ENCODE data around the gene PPP5C. TPM values are rescaled to one million over a fixed set of nuclear protein-coding genes. Genes with fewer than 3 reads are reported as not detected.
A peak's percentile ranks its signal among the peaks of the same experiment; 100 is the strongest.

The PPP5C gene
- total and polyA plus RNA-seq, 11 donors = 64.9 to 115 (median 77.1) TPM

DNA sequence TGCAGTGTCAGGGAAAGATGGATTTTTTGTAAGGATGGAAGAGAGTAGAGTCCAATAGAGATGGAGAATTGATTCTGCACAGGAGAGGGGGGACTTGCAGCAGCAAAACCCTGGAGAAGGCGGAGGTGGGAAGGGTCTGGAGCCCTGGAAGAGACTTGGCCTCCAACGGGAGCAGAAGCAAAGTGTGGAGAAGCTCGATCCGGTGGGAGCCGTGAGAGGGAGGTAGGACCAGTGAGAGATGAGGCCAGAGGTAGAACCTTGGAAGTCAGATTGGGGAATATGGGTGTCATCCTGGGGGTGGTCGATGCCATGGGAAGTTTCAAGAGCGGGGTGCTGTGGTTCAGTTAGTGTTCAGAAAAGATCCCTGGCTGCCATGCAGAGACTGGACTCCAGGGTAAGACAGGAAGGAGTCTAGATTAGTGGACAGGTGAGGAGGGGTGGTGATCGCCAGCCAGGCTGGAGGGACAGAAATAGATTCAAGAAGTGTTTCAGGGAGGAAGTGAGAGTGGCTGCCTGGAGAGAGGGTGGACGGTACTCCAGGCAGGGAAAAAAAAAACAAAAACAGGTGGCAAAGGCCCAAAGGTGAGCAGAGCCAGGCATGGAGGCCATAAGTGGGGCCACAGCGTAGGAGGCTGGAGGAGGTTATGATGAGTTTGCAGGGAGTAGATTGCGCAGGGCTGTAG, 2.6 kb downstream of the PPP5C start:
- DNase-seq = no peak
- WGBS, 4 donors = 60 to 68% (median 65%) methylated on average over 11 of the region's 11 CpGs
- Histone ChIP-seq H3K4me1 (peaks cover 7 to 79% (median 51%) of the 10 kb centered on the region in 12 donors), H3K4me3 (no peak overlapping the region), H3K27me3 (no peaks in the 10 kb centered on the region), H3K36me3 (peaks cover 0 to 13% (median 10%) of the 10 kb centered on the region in 9 donors), H3K9me3 (no peaks in the 10 kb centered on the region), H3K27ac (peak overlapping the region in 10 of 12 donors; percentile 7 to 87 (median 80))
- intact Hi-C loops (cut with DNase I) = loop anchor here in 6 of 10 donors (5.0 kb wide), 3 partner anchors 42 to 67 kb away; no protein-coding TSS in a partner anchor
- TF ChIP-seq, protein P1, sequence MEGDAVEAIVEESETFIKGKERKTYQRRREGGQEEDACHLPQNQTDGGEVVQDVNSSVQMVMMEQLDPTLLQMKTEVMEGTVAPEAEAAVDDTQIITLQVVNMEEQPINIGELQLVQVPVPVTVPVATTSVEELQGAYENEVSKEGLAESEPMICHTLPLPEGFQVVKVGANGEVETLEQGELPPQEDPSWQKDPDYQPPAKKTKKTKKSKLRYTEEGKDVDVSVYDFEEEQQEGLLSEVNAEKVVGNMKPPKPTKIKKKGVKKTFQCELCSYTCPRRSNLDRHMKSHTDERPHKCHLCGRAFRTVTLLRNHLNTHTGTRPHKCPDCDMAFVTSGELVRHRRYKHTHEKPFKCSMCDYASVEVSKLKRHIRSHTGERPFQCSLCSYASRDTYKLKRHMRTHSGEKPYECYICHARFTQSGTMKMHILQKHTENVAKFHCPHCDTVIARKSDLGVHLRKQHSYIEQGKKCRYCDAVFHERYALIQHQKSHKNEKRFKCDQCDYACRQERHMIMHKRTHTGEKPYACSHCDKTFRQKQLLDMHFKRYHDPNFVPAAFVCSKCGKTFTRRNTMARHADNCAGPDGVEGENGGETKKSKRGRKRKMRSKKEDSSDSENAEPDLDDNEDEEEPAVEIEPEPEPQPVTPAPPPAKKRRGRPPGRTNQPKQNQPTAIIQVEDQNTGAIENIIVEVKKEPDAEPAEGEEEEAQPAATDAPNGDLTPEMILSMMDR (IDR thresholded peaks at IDR 0.05) = no peak
- ATAC-seq = no peak

DNA sequence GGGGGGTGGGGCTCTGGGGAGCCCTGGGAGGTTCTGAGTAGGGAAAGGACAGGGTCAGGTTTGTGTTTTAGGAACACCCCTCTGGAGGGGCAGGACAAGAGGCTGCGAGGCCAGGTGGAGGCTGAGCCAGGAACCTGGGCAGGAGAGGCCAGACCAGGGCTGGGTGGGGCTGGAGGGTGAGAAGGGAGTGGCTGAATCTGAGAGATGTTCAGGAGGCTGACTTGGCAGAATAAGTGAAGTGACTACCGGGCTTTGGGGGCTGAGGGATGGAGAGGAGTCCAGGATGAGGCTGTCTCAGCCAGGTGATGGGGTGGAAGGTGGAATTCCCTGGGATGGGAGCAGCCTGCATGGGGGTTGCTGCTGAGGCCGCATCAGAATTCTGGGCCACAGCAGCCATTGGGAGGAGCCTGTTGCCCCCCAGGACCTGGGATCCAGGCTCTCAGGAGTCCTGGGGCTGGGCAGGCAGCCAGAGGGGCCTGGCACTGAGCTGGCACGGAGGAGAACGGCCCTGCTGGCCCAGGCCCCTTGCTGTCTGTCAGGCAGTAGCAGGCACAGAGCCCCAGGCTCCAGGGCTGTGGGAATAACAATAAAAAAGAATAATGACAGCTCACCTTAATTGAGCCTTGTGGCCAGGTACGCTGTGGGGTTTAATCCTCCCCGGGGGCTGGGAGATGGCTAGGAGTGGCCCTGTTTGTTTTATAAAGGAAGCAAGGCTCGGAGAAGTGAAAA, 3.3 kb downstream of the PPP5C start:
- no peaks in the 10 kb centered on the region for H3K9me3 ChIP-seq
- no peaks in the 10 kb centered on the region for H3K27me3 ChIP-seq
- peaks cover 7 to 86% (median 57%) of the 10 kb centered on the region in 12 donors for H3K4me1 ChIP-seq
- intact Hi-C loops (cut with DNase I) = loop anchor here in 1 of 10 donors (10.0 kb wide), 1 partner anchor 65 kb away; no protein-coding TSS in a partner anchor
- WGBS, 4 donors = 24 to 35% (median 34%) methylated on average over 6 to 8 of the region's 8 CpGs
- H3K36me3 ChIP-seq = peaks cover 0 to 21% (median 17%) of the 10 kb centered on the region in 9 donors
- H3K27ac ChIP-seq = peak overlapping the region; percentile 11 to 87 (median 77)
- ATAC-seq (peak in 2 of 4 donors; percentile 5 to 12), DNase-seq (peak in 1 of 5 donors; percentile 46)
- TF ChIP-seq, protein P1 (IDR thresholded peaks at IDR 0.05) = no peak
- TF ChIP-seq POLR2A (IDR thresholded peaks at IDR 0.05) = no peak
- H3K4me3 ChIP-seq = peak overlapping the region in 4 of 12 donors; percentile 1 to 25 (median 8)

DNA sequence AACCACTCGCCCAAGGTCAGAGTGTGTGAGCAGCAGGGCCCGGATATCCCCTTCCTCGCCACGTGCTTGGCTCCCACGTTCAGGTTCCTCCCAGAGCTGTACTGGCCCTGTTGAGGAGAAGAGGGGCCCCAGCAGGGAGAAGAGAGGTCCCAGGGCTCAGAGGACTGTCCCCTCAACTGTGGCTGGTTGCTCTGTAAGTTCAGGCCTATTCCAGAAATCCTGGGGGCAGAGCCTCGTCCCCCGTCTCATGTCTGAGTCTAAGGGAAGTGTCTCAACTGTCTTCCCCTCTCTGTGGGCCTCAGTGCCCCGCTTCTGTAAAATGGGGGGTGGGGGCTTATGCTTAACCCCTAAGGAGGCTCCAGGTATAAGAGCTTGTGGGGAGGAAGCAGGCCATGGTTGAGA, 3.9 kb downstream of the PPP5C start:
- peaks cover 7 to 92% (median 59%) of the 10 kb centered on the region in 12 donors for H3K4me1 ChIP-seq
- peak overlapping the region in 4 of 12 donors; percentile 0 to 25 (median 8) for H3K4me3 ChIP-seq
- 23 to 31% (median 28%) methylated on average over 8 of the region's 8 CpGs for WGBS, 4 donors
- TF ChIP-seq, protein P1 (IDR thresholded peaks at IDR 0.05) = no peak
- TF ChIP-seq POLR2A (IDR thresholded peaks at IDR 0.05) = no peak
- intact Hi-C loops (cut with DNase I) = loop anchor here in 1 of 10 donors (10.0 kb wide), 1 partner anchor 66 kb away; no protein-coding TSS in a partner anchor
- ATAC-seq (peak in 2 of 4 donors; percentile 3 to 52), DNase-seq (peak in 2 of 5 donors; percentile 29 to 61)
- H3K27ac ChIP-seq = peak overlapping the region; percentile 11 to 87 (median 77)
- H3K36me3 ChIP-seq = peaks cover 0 to 26% (median 17%) of the 10 kb centered on the region in 9 donors
- H3K9me3 ChIP-seq = no peaks in the 10 kb centered on the region
- H3K27me3 ChIP-seq = no peaks in the 10 kb centered on the region

Data from heart left ventricle (tissue), 16 donors.